NCI-H345 treated with DMSO at 0.1 percent for 48 hours (cell line): ENCODE data around the gene HNRNPUL1.
"Not testable (repeated sequence)": the region's sequence is repeated elsewhere in the genome, so short reads cannot be mapped to it uniquely, and the experiment has no call there.

ENCODE experiments used
- DNase-seq: peaks from one replicate; lab custom pipeline; 2025; ENCODE audit not compliant: unreplicated experiment; lab: John Stamatoyannopoulos, UW

Gene HNRNPUL1

DNA sequence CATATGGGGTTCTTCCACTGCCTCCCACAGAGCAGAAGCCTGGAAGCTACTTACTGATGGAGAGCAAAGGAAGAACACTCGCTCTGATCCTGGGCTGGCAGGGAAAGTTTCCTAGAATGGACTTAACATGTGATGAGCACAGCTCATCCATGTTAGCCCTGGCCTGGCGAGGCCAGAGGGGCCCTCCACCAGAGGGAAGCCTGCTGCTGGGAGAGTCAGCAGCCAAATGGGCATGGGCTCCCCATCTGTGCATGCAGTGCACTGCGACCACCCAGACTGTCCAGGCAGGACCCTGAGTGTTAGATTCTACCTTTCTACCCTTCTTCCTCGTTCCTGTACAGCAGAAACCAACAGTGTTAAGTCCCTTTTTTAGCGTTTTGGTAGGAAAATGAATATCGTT is 8.9 kb downstream of the HNRNPUL1 start:
- DNase-seq = no peak

- no peak for DNase-seq
Measured at GRCh38 chr19:41274802-41275201, 10.6 kb downstream of the HNRNPUL1 start.

DNA sequence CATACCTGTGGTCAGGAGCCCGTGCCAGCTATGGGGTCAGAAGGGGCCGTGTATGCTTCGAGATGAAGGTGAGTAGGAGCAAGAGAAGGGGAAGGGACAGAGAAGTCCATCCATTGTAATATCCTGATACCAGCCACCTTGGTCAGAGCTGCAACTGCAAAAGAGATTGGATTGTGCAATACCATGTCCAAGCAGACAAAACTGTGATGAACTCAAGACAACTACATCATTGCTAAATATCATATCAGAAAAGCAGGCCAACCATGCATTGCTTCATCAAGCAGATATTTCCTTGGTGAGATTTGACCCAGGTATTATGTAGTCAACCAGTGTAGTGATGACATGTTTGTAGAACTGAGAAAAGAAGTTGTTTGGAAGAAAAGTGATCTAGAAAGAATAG is 12.1 kb downstream of the HNRNPUL1 start:
- no peak for DNase-seq

GRCh38 chr19:41278478-41278877 is 14.3 kb downstream of the HNRNPUL1 start:
- no peak for DNase-seq

DNA sequence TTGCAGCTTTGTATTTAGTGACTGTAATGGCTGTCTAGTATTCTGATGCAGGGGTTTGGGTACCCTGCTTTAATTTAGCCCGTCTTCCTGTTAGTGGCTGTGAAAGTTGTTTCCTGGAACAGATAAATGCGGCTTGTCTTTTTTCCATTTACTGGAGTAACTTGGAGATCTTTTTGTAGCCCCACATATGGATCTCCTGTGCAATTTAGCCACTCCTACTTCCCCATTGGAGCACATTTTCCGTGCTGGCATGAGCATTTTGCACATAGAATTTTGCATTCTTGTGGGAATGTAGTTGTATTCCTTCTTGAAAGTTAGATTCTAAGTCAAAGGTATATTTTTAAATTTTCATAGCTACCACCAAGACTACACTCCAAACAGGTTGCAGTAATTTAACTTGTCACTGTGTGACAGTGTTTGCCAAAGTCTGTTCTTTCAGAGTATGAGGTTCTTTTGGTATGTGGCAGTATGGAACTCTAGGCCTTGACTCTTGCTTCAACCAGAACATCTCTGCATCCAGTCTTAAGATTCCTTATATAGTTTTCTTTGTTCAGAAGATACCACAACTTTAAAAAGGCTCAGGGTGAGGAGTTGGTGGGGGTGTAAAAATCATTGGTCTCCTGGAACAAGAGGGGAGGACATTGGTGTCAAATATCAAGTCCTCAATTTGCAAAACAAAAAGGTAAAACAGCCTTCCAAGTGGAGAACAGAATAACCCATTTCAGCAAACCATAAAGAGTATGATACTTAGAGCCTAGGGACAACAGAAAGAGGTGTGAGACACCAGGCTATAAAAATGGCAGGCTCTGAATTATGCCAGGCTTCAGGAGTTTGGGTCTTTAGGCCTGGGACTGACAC is 24.7 kb downstream of the HNRNPUL1 start:
- no peak for DNase-seq

DNA sequence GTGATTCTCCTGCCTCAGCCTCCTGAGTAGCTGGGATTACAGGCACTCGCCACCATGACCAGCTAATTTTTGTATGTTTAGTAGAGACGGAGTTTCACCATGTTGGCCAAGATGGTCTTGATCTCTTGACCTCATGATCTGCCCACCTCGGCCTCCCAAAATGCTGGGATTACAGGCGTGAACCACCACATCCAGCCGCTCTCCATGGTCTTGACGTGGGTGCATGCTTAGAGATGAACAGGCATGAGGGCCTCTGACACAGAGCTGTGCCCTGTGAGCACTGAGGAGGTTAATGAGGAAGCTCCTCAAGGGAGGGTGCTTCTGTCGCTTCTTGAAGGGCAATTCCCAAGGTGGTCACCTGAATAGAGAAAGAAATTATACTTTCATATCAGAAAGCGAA is 25.6 kb downstream of the HNRNPUL1 start:
- not testable (repeated sequence) for DNase-seq

DNA sequence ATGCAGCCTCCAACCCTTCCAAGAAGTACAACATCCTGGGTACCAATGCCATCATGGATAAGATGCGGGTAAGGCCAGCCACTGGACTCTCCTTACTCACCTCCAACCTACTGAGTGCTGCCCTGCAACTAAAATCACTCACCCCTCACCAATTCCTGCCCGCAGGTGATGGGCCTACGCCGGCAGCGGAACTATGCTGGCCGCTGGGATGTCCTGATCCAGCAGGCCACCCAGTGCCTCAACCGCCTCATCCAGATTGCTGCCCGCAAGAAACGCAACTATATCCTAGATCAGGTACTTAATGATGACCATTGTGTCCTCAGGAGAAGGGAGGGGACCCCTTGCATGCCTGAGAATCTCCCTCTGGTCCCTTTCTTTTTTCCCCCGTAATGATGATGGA is 30.2 kb downstream of the HNRNPUL1 start:
- DNase-seq = no peak

DNA sequence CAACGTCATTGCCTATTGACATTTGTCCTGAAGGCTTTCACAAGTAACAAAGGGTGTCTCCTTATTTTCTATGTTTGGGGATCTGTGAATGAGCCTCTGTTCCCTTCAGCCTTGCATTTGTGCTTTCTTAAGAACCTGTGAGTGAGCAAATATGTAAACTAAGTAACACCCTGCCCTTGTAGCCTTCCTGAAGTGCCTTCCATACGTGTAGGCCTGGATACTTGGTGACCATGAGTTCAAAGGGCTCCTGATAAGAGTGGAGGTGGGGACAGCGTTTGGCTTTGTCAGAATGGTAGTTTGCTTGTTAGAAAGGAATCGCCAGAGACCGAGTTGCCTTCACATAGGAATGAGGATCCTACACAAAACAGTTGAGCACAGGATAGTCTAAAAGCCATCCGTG is 31.3 kb downstream of the HNRNPUL1 start:
- DNase-seq = no peak

- DNase-seq = no peak
Measured at GRCh38 chr19:41296433-41296871, 32.3 kb downstream of the HNRNPUL1 start.

DNA sequence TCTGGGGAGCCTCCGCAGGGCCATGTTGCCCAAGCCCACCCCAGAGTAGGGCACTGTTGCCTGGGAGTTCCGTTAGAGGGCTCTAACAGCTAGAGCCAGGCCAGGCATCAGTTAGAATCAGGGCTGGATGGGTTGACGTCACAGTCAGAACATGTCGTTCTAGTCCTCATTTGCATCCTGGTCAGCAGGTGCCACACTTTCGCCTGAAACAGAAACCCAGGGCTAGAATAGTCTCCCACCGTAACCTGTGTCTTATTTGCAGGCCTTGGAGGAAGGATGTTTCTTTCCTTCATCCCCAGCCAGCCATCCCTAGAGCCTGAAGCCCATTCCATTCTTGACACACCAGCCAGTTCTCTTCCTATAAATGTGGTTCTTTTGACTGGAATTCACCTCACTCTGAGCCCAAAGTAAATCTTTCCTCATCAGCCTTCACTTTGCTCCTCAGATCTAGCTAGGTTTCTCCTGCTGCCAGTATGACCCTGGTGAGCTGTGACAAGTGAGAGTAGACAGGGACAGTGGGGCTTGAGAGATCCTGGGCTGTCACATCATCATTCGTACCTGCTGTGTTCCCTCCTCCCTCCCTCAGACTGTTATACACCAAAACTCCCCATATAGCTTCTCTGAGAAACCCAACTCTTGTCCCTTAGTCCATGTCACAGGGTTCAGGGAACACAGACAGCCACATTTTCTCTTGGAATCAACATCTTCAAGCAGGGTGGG is 33.6 kb downstream of the HNRNPUL1 start:
- no peak for DNase-seq

DNA sequence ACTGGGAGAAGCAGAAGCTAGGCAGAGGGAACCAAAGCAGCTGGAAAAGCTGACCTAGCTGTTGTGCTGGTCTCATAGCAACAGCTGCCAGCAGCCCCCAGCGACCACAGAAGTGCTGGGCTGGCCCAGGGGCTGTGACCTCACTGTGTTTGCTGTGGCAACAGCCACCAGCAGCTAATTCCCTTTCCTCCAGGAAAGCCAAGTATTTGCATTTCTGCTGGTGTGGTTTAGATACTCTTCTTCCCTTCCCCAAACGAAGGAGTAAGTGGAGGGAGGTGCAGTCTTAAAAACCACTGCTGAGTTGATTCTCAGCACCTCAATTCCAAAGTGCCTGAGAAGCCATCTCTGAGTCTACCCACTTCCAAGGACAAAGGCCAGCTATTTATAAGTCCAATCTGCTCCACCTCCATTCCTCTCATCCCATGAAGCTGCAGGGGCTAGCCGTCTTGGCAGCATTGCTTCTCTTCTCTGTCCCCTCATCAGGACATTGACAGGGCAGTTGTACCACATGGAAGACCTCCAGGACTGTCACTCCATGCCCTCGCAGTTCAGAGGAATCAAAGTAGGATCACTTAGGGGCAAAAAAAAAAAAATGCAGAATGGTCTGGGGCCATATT is 34.3 kb downstream of the HNRNPUL1 start:
- DNase-seq = no peak

DNA sequence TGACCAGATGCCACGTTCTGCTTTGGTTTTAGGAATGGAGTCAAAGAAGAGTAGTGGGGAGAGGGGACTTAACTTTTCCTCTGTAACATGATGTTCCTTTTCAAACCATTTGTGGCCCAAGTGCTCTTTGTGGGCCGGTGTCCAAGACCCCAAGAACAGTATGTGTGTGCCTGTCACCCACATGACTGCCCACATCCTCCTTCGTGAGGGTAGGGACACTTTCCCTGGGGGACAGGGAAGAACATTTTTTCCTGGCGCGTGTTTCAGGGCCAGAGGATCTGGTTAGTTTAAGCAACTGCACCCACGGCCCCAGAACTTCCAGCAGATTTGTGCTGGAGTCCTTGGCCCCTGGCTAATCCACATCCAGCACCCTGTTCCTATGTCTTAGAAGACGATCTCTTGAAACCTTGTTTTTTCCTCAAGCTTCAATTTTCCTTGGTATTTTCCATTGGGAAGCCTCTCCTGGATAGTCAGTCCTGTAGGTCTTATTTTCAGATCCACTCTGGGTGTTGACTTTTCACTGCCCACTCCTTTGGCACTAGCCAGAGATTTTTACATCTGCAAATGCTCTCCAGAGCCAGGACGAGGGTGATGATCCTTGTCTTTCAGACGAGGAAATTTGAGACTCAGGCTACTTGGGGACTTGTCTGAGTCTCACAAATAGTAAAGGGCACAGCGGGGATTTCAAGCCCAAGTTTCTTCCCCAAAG is 35.0 kb downstream of the HNRNPUL1 start:
- DNase-seq = no peak

DNA sequence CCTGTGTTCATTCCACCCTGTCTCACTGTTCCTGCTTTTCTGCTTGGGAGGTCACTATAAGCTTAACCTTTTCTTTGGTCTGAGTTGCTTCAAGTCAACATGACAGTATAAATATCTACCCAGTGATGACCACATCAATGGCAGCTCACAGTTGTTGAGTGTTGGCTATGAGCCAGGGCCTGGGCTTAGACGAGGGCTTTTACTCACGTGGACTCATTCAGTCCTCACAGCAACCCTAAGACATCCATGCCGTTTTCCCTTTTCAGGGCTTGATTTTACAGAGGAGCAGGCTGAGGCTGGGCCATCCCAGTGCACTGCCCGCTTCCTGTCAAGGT is 35.5 kb downstream of the HNRNPUL1 start:
- no peak for DNase-seq

GRCh38 chr19:41300555-41300954 is 36.4 kb downstream of the HNRNPUL1 start:
- no peak for DNase-seq

DNA sequence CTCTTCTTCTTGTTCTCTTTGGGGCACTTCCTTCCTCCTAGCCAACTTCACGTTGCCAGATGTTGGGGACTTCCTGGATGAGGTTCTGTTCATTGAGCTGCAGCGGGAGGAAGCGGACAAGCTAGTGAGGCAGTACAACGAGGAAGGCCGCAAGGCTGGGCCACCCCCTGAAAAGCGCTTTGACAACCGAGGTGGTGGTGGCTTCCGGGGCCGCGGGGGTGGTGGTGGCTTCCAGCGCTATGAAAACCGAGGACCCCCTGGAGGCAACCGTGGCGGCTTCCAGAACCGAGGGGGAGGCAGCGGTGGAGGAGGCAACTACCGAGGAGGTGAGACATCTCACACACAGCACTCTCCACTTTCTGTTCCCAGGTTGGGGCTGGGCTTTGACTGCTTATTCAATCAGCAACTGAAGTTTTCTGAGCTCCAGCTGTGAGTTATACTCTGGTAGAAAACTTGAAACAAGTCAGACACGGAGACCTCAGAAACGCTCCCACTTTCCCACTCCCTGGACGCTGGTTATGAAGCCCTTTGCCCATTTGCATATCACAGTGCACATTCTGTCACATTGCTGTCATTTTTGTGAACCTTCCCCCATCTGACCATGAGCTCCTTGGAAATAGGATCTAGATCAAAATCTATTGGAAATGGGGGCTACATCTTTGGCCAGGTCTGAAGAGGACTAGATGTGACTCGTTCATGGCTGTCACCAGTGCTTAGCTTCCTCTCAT is 38.6 kb downstream of the HNRNPUL1 start:
- no peak for DNase-seq

DNA sequence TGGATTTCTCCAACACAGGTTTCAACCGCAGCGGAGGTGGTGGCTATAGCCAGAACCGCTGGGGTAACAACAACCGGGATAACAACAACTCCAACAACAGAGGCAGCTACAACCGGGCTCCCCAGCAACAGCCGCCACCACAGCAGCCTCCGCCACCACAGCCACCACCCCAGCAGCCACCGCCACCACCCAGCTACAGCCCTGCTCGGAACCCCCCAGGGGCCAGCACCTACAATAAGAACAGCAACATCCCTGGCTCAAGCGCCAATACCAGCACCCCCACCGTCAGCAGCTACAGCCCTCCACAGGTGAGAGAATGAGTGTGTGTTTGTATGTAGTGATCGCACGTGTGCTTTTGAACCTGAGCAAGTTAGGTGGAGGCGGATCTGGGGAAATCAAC is 39.8 kb downstream of the HNRNPUL1 start:
- DNase-seq = no peak

DNA sequence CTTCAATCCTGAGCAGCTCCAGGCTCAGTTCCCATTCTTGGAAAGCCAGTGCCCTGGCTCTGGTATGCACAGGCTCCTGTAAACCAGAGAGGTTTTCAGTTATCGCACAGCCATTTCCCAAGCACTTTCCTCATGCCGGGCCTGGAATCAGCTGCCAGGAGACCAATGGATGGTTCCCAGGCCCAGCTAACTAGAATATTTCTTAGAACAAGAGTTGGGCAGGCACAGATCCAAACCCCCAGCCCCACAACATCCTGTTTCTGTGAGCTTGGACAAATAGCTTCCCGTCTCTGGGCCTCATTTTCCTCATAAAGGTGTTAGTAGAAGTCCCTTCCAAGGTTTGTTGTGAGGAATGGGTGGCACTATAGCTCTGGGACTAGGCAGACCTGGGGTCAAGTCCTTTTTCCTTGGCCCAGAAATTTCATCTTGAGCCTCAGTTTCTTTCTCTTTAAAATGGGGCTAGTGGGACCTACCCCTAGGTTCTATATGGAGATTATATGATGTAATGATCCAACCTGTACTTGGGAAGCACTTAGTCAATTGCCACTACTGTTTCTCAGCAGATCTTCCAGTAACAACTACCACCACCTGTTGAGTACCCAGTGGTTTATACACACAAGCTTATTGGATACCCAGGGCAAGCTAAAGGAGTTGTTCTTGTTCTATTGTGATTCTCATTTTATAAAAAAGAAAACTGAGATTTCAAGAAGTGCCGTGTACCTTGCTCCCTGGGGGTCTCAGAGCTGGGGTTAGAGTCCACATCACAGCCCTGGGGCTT is 40.7 kb downstream of the HNRNPUL1 start:
- no peak for DNase-seq

DNA sequence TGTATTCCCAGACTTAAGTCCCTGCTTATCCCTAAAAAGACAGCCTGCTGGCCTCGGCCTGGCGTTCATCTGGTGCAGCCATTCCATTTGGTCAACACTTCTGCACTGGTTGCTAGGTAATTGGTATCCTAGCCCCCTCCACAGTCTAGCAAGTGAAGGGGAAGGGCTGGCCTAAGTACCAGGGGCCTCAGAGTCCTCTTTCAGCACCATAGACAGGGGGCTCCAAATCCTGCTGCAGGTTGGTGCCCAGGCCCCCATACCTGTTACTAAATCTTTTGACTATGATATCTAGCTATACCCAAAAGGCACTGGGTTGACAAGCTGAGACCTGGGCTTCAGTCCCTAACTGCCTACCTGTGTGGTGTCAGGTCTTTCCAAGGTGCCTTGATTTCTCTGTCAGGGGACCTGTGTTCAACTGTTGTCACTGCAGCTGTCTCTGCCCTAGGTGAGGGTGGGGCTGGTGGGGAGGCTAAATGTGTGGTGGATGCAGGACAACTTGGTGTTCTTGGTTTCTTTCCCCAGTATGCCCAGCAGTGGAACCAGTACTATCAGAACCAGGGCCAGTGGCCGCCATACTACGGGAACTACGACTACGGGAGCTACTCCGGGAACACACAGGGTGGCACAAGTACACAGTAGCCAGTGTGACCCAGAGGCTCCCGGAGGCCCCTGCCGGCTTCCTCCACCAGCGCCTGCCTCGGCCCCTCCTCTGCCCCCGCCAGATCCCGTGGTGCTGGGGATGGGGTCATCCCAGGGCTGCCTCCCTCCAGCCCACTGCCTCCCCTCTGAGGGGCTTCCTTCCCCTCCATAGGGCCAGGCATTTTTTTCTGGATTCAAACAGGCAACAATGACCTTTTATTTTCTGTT is 42.0 kb downstream of the HNRNPUL1 start:
- DNase-seq = no peak
